ENCODE data around the gene MPEG1.

MPEG1 gene

GRCh38 chr11:59184691-59185339 is 27.9 kb downstream of the MPEG1 start:
- no peak for TF ChIP-seq CTCF (IDR thresholded peaks at IDR 0.05; ENCODE audit: extremely low read depth, insufficient read depth, missing control alignments)
- in situ Hi-C loops (cut with MboI; ENCODE audit: low pct_unique_long_range_greater_than_20kb, low sequenced_read_pairs, unreplicated experiment), result no loop called here
- no peak for DNase-seq (ENCODE audit: low spot score)

DNA sequence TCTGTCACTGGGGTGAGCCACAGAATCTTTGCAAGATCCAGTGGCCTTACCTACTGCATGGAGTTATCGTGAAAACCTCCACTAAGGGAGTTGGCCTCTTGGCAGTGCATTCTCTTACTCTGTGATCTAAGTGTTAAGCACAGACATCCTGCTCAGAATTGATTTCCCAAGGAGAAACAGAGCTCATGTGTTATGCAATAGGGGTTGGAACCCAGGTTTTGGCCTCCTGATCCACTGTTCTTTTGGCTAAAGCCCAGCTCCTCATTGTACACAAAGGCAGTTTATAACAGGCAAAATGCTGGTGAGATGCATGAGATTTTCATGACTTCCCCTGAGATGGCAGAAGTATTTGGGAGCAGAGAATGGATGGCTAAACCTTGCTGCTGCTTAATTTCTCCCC is 29.0 kb downstream of the MPEG1 start:
- no peak for DNase-seq (ENCODE audit: low spot score)
- TF ChIP-seq CTCF (IDR thresholded peaks at IDR 0.05; ENCODE audit: extremely low read depth, insufficient read depth, missing control alignments), result no peak
- in situ Hi-C loops (cut with MboI; ENCODE audit: low pct_unique_long_range_greater_than_20kb, low sequenced_read_pairs, unreplicated experiment), result no loop called here

DNA sequence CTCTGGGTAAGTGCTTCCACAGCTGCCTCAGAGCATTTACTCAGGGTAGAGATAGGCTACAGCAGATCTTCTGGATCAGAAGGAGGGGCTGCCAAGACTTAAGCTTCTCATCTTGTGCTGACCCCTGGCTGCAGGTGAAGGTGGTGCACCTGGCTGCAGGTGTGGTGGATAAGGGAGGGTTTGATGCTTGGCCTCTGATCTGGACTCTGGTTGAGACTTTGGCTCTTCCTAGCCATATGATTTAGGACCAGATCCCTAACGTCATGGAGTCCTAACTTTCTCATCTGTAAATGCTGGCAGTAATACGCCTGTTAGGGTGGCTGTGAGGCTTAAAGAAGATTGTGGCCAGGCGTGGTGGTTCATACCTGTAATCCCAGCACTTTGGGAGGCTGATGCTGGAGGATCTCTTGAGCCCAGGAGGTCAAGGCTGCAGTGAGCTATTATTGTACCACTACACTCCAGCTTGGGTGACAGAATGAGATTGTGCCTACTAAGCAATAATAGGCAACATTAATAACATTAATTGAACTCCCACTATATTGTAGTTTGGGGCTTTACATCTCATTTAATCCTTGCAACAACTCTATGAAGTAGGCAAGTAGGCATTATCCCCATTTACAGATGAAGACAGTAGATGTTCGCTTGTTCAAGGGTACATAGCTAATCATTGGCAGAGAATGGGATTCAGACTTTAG is 30.1 kb downstream of the MPEG1 start:
- in situ Hi-C loops (cut with MboI; ENCODE audit: low pct_unique_long_range_greater_than_20kb, low sequenced_read_pairs, unreplicated experiment), result no loop called here
- peak; percentile 59 for TF ChIP-seq CTCF (IDR thresholded peaks at IDR 0.05; ENCODE audit: extremely low read depth, insufficient read depth, missing control alignments)
- peak; percentile 56 for DNase-seq (ENCODE audit: low spot score)

DNA sequence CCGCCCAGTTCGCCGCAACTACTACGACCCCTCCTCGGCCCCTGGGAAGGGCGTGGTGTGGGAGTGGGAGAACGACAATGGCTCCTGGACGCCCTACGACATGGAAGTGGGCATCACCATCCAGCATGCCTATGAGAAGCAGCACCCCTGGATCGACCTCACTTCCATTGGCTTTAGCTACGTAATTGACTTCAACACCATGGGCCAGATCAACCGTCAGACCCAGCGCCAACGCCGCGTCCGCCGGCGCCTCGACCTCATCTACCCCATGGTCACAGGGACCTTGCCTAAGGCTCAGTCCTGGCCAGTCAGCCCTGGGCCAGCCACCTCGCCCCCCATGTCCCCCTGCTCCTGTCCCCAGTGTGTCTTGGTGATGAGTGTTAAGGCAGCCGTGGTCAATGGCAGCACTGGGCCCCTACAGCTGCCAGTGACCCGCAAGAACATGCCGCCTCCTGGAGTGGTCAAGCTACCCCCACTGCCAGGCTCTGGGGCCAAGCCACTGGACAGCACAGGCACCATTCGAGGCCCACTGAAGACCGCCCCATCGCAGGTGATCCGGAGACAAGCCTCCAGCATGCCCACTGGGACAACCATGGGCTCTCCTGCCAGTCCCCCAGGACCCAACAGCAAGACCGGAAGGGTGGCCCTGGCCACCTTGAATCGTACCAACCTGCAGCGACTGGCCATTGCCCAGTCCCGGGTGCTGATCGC is 30.8 kb downstream of the MPEG1 start:
- TF ChIP-seq CTCF (IDR thresholded peaks at IDR 0.05; ENCODE audit: extremely low read depth, insufficient read depth, missing control alignments), result no peak
- DNase-seq (ENCODE audit: low spot score), result no peak
- in situ Hi-C loops (cut with MboI; ENCODE audit: low pct_unique_long_range_greater_than_20kb, low sequenced_read_pairs, unreplicated experiment), result no loop called here

- no peak for TF ChIP-seq CTCF (IDR thresholded peaks at IDR 0.05; ENCODE audit: extremely low read depth, insufficient read depth, missing control alignments)
- in situ Hi-C loops (cut with MboI; ENCODE audit: low pct_unique_long_range_greater_than_20kb, low sequenced_read_pairs, unreplicated experiment), result no loop called here
- no peak for DNase-seq (ENCODE audit: low spot score)
These were observed 31.8 kb downstream of the MPEG1 start for GRCh38 chr11:59180907-59181306.

- in situ Hi-C loops (cut with MboI; ENCODE audit: low pct_unique_long_range_greater_than_20kb, low sequenced_read_pairs, unreplicated experiment), result no loop called here
- no peak for DNase-seq (ENCODE audit: low spot score)
- no peak for TF ChIP-seq CTCF (IDR thresholded peaks at IDR 0.05; ENCODE audit: extremely low read depth, insufficient read depth, missing control alignments)
These were observed 32.5 kb downstream of the MPEG1 start for GRCh38 chr11:59180168-59180776.

Data from GM13977 (cell line).